ENCODE results near the gene VWCE.
"Not testable (repeated sequence)": the region's sequence is repeated elsewhere in the genome, so short reads cannot be mapped to it uniquely, and the experiment has no call there.

VWCE gene

DNA sequence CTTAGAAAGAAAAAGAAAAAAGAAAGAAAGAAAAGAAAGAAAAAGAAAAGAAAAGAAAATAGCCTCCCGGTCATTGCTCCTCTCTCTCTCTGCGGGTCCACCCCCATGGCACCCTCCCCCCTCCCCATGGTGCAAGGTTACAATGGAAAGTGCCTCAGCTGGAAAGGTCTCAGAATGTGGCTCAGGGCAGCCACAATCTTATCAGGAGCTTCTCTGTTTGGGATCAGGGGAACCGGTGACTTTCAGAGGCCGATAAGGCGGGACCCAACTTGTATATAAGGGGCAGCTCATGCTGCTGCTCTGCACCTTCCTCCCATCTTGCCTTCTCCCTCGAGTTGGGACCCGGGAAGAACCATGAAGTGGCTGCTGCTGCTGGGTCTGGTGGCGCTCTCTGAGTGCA, 73.1 kb downstream of the VWCE start, which contains the start of gene PGA4:
Gene PGA4 (plus strand): TSS at position 301 of the 400 bp plus-strand sequence. CDS start 54 bp downstream, at position 355.
- not testable (repeated sequence) for H3K4me3 ChIP-seq (replicated peaks; ENCODE audit: low read depth, low read length); DNase-seq (ENCODE audit: extremely low read depth, low read depth)

DNA sequence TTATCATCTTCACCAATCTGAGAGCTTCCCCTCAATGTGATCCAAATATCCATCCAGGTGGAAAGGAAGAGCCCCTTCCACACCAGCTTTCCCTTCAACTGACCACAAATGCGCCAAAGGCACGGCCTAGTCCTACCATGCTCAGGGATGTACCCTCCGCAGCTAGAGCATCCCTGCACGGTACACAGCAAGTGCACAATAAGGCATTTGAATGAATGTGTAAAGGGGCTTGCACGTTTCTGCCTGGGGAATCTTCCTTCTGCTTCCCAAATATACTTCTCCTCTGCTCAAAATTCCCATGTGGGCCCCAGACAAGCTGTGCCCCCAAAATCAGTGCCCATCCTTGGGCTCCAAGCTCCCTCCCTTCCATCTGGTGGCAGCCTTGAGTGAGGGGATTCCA, 76.1 kb downstream of the VWCE start:
- DNase-seq (ENCODE audit: extremely low read depth, low read depth); H3K4me3 ChIP-seq (replicated peaks; ENCODE audit: low read depth, low read length): not testable (repeated sequence)

DNA sequence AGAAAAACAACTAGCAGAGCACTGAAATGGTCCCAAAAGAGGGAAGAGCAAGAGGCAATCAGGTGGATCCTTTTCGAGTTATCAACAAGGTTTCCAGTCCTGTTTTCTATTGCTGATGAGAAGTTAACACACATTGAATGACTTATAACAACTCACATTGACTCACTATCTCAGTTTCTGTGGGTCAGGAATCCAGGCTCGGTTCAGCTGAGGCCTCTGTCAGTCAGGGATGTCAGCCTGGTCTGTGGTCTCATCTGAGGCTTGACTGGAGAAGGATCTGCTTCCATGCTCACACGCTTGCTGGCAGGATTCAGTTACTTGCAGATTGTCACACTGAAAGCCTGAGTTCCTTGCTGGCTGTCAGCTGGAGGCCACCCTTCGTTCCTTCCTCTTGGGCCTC, 76.8 kb downstream of the VWCE start:
- not testable (repeated sequence) for DNase-seq (ENCODE audit: extremely low read depth, low read depth)

DNA sequence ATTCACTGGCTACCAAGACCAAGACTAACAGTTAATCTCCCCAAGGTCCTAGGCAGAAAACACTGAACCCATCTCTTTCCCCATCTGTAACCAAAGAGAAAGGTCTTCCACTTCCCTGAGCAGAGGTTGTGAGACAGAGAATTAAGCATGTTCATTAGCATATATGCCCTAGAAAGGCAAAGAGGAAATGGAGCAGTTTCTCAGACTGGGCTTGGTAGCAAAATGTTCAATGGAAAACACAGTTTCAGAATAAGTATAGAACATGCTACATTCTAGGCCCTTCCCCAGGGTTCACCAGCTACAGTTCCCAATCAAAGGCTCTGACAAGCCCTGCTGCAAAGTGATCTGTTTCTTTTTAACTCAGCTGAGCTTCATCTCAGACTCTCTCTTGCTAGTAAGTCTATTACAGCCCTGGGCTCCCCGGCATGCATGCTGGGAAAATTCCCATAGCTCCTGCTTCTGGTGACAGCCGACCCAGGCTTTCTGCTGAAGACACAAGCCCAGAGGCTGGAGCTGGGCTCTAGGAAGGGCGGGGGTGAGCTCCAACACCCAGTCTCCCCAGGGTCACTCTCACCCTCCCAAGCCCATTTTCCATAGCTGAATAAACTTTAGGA, 81.3 kb downstream of the VWCE start:
- H3K4me3 ChIP-seq (replicated peaks; ENCODE audit: low read depth, low read length); DNase-seq (ENCODE audit: extremely low read depth, low read depth): not testable (repeated sequence)

More for the DNA sequence above, 76.8 kb downstream of the VWCE start:
- not testable (repeated sequence) for H3K4me3 ChIP-seq (replicated peaks; ENCODE audit: low read depth, low read length)

DNA sequence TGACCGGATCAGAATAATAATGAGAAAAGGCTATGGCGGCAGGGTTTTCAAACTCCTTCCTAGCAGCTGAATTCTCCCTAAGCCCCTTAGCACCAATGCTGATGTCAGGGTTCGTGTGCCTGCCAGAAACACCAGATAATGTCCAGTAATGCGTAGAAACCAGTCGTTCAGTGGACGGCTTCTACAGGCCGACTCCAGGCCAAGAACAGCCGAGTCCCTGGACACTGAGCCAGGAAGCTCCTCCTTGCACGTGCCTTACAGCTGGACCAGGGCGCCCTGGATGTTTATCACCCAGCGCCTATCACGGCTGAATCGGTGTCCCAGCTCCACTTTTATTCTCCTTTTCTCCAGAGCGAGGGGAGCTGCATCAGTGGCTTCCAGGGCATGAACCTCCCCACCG, 82.9 kb downstream of the VWCE start:
- not testable (repeated sequence) for DNase-seq (ENCODE audit: extremely low read depth, low read depth); H3K4me3 ChIP-seq (replicated peaks; ENCODE audit: low read depth, low read length)

DNA sequence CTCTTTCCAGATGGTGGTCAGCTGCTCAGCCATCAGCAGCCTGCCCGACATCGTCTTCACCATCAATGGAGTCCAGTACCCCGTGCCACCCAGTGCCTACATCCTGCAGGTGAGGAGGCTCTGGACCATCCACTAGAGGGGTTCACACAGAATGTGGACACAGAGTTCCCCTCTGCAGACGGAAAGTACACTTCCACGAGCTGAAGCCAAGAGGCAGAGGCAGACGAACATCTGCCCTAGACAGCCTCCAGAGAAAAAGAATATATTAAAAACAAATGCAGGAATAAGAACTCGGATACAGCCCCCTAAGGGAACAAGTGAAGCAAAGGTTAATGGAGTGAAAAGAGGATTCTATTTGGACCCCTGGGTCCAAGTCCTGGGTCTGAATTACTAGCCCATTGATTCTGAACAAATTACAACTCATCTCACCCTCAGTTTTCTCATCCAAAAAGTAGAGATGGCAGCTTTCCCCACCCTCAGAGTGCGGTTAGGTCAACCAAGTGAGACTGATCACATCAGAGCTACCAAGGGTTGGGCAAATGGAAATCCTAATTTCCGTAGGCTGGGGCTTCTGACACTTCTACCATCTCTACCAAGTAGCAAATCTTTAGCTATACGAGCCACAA, 83.7 kb downstream of the VWCE start:
- DNase-seq (ENCODE audit: extremely low read depth, low read depth); H3K4me3 ChIP-seq (replicated peaks; ENCODE audit: low read depth, low read length): not testable (repeated sequence)

DNA sequence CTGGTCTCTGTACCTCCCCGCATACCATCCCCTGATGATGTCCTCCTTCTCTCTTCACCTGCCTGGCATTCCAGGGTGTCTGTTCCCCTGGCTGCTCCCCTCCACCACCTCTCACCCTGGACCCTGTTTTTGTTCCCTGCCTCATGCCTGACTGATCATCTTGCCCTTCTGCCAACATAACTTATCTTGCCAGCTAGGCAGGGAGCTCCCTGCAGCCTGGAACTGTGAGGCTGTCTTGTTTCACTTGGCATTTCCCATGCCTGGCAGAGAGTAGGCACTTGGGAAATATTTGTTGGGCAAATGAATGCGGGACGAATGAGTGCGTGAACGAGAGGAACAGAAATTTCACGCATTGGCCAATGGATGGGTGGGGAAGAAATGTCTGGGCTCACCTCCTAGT, 84.5 kb downstream of the VWCE start:
- H3K4me3 ChIP-seq (replicated peaks; ENCODE audit: low read depth, low read length); DNase-seq (ENCODE audit: extremely low read depth, low read depth): not testable (repeated sequence)

All from HFF-Myc (cell line).